HepG2 (cell line): ENCODE measurements around the gene C20orf141. TPM values are rescaled to one million over a fixed set of nuclear protein-coding genes. Genes with fewer than 3 reads are reported as not detected.

Experiments
- ELF4 ChIP-seq: sonication (generic); formaldehyde crosslinking; IDR thresholded peaks from 2 replicates; pipeline ENCODE4 v1.5.0; 2020; ENCODE audit warnings: missing genetic modification reagents, mild to moderate bottlenecking, moderate library complexity, borderline replicate concordance
- HNRNPH1 ChIP-seq: fragments of 200-400 bp; formaldehyde crosslinking; optimal IDR thresholded peaks from 2 replicates; pipeline ENCODE3; 2017; ENCODE audit warnings: mild to moderate bottlenecking, low read depth, low read length
- MYC ChIP-seq: sonication (generic); formaldehyde crosslinking; IDR thresholded peaks from 2 replicates; pipeline ENCODE4 v1.9.0; 2021; ENCODE audit warnings: missing genetic modification reagents, borderline replicate concordance
- NFIC ChIP-seq: IDR thresholded peaks from 2 replicates; pipeline ENCODE4 v1.6.1; 2012; ENCODE audit warnings: mild to moderate bottlenecking, low read length, inconsistent platforms
- YEATS2 ChIP-seq: sonication (generic); formaldehyde crosslinking; IDR thresholded peaks from 2 replicates; pipeline ENCODE4 v1.4.0; 2020; ENCODE audit warnings: missing genetic modification reagents, borderline replicate concordance
- ZMYM3 ChIP-seq: sonication (generic); formaldehyde crosslinking; IDR thresholded peaks from 2 replicates; pipeline ENCODE4 v1.5.1; 2020; ENCODE audit warnings: mild to moderate bottlenecking, missing genetic modification reagents
- ZNF567 ChIP-seq: sonication (generic); formaldehyde crosslinking; IDR thresholded peaks from 2 replicates; pipeline ENCODE4 v1.8.1; 2023; ENCODE audit warnings: mild to moderate bottlenecking, missing genetic modification reagents, borderline replicate concordance
- polyA plus RNA-seq, 8 experiments: library from polyadenylated mRNA; depleted of rRNA in 3 of 8; stranded (reverse) in 7 of 8; unstranded in 1 of 8; fragments of >200 nt; fragmentation: Illumina TruSeq in 4 of 8; extraction: Trizol in 4 of 8; gene quantifications; 2 replicates each; pipeline versions ENCODE4 v1.2.1 to v1.2.3, GENCODE V29; 2011 to 2016; ENCODE audit warnings: low read depth in 4 of 8, missing spikeins in 1 of 8, mixed read lengths in 1 of 8; ENCODE audit not compliant: insufficient read depth in 1 of 8
- total RNA-seq, 5 experiments: library from RNA; depleted of rRNA; stranded (reverse); fragments of >200 nt; fragmentation: Illumina TruSeq; extraction: Trizol; gene quantifications; 2 replicates each; pipeline ENCODE4 v1.2.3, GENCODE V29; 2016; ENCODE audit warnings: low read depth in 1 of 5
- TF ChIP-seq, protein P1 (sequence below): sonication (generic); formaldehyde crosslinking; IDR thresholded peaks from 2 replicates; pipeline ENCODE4 v1.5.1; 2020; ENCODE audit warnings: missing genetic modification reagents, mild to moderate bottlenecking, borderline replicate concordance
- TF ChIP-seq, protein P2 (sequence below): sonication (generic); formaldehyde crosslinking; IDR thresholded peaks from 2 replicates; pipeline ENCODE4 v1.5.0; 2020; ENCODE audit warnings: mild to moderate bottlenecking, missing genetic modification reagents
- TF ChIP-seq, protein P3 (sequence below): sonication (generic); formaldehyde crosslinking; IDR thresholded peaks from 2 replicates; pipeline ENCODE4 v1.4.0; 2020; ENCODE audit warnings: missing genetic modification reagents

Gene C20orf141
- total and polyA plus RNA-seq, 2 of the 13 experiments (the other 11 are each of a cell fraction or from before 2014, with no cell fraction given), result not detected

DNA sequence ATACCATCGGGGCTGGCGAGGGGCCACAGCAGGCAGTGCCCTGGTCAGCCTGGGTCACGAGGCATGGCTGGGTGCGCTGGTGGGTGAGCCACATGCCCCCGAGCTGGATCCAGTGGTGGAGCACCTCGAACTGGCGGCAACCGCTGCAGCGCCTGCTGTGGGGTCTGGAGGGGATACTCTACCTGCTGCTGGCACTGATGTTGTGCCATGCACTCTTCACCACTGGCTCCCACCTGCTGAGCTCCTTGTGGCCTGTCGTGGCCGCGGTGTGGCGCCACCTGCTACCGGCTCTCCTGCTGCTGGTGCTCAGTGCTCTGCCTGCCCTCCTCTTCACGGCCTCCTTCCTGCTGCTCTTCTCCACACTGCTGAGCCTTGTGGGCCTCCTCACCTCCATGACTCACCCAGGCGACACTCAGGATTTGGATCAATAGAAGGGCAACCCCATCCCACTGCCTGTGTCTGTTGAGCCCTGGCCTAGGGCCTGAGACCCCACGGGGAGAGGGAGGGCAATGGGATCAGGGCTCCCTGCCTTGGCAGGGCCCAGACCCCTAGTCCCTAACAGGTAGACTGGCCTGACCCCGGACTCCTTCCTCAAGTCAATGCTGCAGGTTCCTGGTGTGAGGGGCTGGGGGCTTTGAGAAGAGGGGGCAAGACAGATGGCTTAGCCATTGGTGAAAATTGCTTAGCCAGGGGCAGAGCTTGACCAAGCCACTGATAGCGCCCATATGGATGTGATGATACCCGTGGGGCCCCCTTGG is 2.0 kb downstream of the C20orf141 start (continued):
- TF ChIP-seq ZNF567 (no peak), HNRNPH1 (no peak), ZMYM3 (CRISPR knock-in tag) (no peak), ELF4 (CRISPR knock-in tag) (no peak), NFIC (no peak), MYC (CRISPR knock-in tag) (0 out of 2 replicates have a peak, but pooled peaks have one; percentile 20), YEATS2 (no peak)
- TF ChIP-seq, protein P1, sequence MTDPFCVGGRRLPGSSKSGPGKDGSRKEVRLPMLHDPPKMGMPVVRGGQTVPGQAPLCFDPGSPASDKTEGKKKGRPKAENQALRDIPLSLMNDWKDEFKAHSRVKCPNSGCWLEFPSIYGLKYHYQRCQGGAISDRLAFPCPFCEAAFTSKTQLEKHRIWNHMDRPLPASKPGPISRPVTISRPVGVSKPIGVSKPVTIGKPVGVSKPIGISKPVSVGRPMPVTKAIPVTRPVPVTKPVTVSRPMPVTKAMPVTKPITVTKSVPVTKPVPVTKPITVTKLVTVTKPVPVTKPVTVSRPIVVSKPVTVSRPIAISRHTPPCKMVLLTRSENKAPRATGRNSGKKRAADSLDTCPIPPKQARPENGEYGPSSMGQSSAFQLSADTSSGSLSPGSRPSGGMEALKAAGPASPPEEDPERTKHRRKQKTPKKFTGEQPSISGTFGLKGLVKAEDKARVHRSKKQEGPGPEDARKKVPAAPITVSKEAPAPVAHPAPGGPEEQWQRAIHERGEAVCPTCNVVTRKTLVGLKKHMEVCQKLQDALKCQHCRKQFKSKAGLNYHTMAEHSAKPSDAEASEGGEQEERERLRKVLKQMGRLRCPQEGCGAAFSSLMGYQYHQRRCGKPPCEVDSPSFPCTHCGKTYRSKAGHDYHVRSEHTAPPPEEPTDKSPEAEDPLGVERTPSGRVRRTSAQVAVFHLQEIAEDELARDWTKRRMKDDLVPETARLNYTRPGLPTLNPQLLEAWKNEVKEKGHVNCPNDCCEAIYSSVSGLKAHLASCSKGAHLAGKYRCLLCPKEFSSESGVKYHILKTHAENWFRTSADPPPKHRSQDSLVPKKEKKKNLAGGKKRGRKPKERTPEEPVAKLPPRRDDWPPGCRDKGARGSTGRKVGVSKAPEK (CRISPR knock-in tag), result no peak
- TF ChIP-seq, protein P2, sequence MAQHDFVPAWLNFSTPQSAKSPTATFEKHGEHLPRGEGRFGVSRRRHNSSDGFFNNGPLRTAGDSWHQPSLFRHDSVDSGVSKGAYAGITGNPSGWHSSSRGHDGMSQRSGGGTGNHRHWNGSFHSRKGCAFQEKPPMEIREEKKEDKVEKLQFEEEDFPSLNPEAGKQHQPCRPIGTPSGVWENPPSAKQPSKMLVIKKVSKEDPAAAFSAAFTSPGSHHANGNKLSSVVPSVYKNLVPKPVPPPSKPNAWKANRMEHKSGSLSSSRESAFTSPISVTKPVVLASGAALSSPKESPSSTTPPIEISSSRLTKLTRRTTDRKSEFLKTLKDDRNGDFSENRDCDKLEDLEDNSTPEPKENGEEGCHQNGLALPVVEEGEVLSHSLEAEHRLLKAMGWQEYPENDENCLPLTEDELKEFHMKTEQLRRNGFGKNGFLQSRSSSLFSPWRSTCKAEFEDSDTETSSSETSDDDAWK, result no peak
- TF ChIP-seq, protein P3, sequence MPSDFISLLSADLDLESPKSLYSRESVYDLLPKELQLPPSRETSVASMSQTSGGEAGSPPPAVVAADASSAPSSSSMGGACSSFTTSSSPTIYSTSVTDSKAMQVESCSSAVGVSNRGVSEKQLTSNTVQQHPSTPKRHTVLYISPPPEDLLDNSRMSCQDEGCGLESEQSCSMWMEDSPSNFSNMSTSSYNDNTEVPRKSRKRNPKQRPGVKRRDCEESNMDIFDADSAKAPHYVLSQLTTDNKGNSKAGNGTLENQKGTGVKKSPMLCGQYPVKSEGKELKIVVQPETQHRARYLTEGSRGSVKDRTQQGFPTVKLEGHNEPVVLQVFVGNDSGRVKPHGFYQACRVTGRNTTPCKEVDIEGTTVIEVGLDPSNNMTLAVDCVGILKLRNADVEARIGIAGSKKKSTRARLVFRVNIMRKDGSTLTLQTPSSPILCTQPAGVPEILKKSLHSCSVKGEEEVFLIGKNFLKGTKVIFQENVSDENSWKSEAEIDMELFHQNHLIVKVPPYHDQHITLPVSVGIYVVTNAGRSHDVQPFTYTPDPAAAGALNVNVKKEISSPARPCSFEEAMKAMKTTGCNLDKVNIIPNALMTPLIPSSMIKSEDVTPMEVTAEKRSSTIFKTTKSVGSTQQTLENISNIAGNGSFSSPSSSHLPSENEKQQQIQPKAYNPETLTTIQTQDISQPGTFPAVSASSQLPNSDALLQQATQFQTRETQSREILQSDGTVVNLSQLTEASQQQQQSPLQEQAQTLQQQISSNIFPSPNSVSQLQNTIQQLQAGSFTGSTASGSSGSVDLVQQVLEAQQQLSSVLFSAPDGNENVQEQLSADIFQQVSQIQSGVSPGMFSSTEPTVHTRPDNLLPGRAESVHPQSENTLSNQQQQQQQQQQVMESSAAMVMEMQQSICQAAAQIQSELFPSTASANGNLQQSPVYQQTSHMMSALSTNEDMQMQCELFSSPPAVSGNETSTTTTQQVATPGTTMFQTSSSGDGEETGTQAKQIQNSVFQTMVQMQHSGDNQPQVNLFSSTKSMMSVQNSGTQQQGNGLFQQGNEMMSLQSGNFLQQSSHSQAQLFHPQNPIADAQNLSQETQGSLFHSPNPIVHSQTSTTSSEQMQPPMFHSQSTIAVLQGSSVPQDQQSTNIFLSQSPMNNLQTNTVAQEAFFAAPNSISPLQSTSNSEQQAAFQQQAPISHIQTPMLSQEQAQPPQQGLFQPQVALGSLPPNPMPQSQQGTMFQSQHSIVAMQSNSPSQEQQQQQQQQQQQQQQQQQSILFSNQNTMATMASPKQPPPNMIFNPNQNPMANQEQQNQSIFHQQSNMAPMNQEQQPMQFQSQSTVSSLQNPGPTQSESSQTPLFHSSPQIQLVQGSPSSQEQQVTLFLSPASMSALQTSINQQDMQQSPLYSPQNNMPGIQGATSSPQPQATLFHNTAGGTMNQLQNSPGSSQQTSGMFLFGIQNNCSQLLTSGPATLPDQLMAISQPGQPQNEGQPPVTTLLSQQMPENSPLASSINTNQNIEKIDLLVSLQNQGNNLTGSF (CRISPR knock-in tag), result no peak
